GM12891 (cell line): Measurements from ENCODE around the gene GPSM1.

Experiments
- PAX5 ChIP-seq: IDR thresholded peaks from 2 replicates; pipeline ENCODE4 v1.6.1; 2011; ENCODE audit warnings: low read length, moderate library complexity, mild to moderate bottlenecking; ENCODE audit not compliant: insufficient read depth, severe bottlenecking
- POLR2A ChIP-seq: IDR thresholded peaks from 2 replicates; pipeline ENCODE4 v1.6.1; 2011; ENCODE audit warnings: low read depth, low read length, control low read depth
- POLR2AphosphoS5 ChIP-seq: IDR thresholded peaks from 2 replicates; pipeline ENCODE4 v1.6.1; 2011; ENCODE audit warnings: low read depth, low read length, control low read depth
- SPI1 ChIP-seq: IDR thresholded peaks from 2 replicates; pipeline ENCODE4 v1.6.1; 2011; ENCODE audit warnings: low read depth, low read length, control low read depth
- TAF1 ChIP-seq: IDR thresholded peaks from 2 replicates; pipeline ENCODE4 v1.6.1; 2011; ENCODE audit warnings: low read depth, low read length, control low read depth

DNA sequence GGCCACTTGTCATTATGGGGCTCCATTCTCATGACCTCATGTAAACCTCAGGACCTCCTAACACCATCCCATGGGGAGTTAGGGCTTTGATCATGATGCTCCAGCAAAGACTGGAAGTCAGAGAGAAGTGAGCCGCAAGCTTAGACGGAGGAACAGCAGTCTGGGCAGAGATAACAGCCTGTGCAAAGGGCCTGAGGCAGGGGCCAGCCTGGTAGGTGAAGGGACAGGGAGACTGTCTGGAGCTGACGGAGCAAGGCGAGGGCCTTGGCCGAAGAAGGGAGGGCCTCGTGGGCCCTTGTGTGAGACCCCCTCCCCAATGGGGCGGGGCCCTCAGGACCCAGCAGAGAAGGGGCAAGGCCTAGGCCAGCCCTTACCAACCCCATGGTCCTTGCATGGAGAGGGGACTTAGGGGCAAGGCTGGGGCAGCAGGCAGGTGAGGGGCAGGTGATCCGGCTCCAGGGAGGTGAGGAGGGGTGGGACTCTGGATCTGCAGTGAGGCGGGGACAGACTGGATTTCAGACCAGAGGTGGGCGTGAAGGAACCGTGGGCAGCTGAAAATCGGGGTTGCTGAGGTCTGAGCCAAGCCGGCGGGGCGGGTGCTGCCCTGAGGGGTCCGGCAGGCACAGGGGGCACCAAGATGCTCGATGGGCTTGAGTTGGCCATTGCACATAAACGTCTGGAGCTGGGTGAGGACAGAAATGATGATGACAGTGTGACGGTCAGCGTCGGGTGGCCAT lies 17.4 kb downstream of the GPSM1 start:
- TF ChIP-seq TAF1 (no peak), SPI1 (no peak), POLR2AphosphoS5 (no peak), POLR2A (no peak), PAX5 (no peak)
